ENCODE results near the gene ANKRD9.

ANKRD9 gene

DNA sequence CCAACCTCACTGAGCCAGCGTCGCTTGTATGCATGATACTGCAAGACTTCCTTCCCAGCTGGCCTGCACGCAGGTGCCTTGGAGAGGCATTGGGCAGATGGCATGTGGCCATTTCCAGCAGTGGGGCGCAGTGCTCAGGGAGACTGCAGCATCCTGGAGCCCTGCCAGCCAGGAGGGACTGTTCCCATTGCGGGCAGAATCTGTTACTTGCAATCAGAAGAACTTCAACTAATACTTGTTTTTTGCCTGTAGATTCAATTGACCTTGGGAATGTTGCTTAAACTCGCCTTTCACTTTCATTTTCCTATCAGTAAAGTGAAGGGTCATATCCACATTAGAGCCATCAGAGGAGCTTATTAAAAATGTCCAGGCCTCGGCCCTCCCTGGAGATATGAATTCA is 29.8 kb downstream of the ANKRD9 start:
- DNase-seq (ENCODE audit: extremely low read depth in 1 of 2, low read depth in 1 of 2) = no peak

DNA sequence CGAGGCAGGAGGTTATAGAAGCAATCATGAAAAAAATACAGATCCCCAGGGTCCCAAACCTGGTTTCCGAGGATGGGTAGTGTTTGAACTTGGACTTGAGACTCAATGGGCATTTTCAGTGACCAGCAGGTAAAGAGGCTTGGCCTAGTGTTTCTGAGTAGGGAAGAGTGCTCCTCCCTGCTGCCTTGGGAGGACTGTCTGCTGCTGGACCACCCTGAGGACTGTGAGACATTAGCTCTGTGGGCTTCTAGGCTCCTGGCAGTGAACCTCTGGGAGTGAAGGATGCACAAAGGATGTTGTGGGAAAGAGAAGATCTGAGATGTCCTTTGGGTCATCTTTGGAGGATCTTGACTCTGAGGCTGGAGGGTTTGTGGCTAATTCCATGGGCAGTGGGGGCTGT is 30.5 kb downstream of the ANKRD9 start:
- no peak for DNase-seq (ENCODE audit: extremely low read depth in 1 of 2, low read depth in 1 of 2)

DNA sequence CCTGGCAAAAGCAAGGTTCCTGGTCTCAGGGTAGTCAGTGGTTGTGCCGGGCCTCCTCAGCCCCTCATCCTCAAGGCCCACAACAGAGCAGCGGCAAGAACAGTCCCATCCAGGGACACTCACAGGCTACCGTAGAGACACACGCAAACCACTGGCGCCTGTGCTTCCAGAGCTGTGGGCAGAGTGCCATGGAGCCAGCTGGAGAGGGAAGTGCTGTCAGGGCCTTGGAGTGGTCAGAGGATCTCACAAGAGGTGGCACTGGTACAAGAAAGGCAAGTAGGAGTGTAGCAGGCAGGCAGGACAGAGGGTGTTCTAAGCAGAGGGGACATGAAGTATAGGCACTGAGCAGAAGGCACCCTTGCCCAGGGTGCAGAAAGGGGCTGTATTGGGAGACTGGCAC is 34.6 kb downstream of the ANKRD9 start:
- DNase-seq (ENCODE audit: extremely low read depth in 1 of 2, low read depth in 1 of 2) = no peak

- DNase-seq (ENCODE audit: extremely low read depth in 1 of 2, low read depth in 1 of 2) = no peak
Observed at GRCh38 chr14:102473559-102473958, 36.0 kb downstream of the ANKRD9 start.

DNA sequence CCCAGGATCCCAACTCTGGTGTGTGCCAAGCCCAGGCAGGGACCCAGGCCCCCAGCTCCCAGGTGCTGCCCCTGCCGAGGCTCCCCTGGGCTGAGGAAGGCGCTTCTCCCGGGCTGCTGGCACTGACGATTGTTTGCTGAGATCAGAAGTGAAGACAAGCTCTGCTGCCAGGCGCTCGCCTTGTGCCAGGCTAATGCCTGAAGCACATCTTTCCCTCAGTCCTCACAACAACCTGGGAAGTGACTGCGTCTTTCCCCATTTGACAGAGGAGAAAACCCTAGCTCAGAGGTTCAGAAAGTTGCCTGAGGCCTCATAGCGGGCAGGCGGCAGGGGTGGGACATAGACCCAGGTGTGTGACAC is 36.8 kb downstream of the ANKRD9 start:
- DNase-seq (ENCODE audit: extremely low read depth in 1 of 2, low read depth in 1 of 2) = no peak

- no peak for DNase-seq (ENCODE audit: extremely low read depth in 1 of 2, low read depth in 1 of 2)
Observed at GRCh38 chr14:102471921-102472790, 37.4 kb downstream of the ANKRD9 start.

GRCh38 chr14:102469261-102469660 is 40.3 kb downstream of the ANKRD9 start:
- DNase-seq (ENCODE audit: extremely low read depth in 1 of 2, low read depth in 1 of 2) = no peak

DNA sequence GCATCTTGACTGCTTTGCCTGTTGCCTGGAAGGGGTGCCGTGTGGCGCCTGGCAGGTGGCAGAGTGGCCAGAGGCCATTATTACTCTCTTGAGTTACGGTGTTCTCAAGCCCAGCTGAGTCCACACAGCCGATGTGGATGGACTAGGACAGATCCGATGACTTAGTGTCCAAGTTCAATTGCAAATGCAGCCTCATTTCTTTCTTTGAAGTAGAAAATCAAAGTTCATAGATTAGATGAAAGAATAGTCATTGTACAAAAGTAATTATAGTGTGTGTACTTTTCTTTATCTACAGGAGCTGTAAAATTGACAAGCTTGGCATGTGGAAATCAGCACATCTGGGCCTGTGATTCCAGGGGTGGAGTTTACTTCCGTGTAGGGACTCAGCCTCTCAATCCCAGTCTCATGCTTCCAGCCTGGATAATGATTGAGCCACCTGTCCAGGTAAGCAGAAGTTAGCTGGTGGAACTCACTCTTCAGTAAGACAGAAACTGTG is 44.7 kb downstream of the ANKRD9 start:
- no peak for DNase-seq (ENCODE audit: extremely low read depth in 1 of 2, low read depth in 1 of 2)

DNA sequence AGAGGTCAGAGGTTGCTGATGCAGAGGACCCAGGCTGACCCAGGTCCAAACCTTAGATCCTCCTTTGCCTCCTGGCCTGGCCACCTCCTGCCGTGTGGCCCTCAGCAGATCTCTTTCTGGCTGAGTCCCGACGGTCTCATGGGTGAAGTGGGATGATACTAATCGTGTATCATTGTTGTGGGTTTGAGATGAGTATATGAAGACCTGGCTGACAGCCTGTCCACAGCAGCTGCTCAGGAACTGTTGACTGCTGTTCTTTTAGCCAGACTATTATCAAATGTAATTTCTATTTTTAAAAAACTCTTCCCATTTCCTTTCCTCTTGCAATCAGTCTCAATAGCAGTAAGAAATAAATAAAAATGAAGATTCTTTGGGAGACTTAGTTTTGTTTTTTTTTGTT is 45.6 kb downstream of the ANKRD9 start:
- no peak for DNase-seq (ENCODE audit: extremely low read depth in 1 of 2, low read depth in 1 of 2)

DNA sequence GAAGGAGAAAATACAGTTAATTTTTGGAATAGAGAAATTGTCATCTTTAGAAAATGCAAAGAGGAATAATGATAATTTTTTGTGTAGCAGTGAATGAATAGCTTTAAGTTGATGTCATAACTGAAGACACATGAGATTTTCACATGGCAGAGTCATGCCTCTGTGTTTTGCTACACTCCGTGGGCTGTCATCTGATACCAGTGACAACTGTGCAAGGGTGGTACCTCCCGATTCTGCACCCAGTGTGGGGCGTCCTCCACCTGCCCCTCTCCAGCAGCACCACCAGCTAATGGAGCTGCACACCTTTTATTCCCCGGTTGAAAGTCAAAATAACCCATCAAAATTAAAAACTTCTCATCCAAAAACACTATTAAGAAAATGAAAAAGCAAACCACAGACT is 47.2 kb downstream of the ANKRD9 start:
- DNase-seq (ENCODE audit: extremely low read depth in 1 of 2, low read depth in 1 of 2) = no peak

GRCh38 chr14:102461490-102462338 is 47.9 kb downstream of the ANKRD9 start:
- DNase-seq (ENCODE audit: extremely low read depth in 1 of 2, low read depth in 1 of 2) = no peak

GRCh38 chr14:102457509-102457908 is 52.1 kb downstream of the ANKRD9 start:
- no peak for DNase-seq (ENCODE audit: extremely low read depth in 1 of 2, low read depth in 1 of 2)

DNA sequence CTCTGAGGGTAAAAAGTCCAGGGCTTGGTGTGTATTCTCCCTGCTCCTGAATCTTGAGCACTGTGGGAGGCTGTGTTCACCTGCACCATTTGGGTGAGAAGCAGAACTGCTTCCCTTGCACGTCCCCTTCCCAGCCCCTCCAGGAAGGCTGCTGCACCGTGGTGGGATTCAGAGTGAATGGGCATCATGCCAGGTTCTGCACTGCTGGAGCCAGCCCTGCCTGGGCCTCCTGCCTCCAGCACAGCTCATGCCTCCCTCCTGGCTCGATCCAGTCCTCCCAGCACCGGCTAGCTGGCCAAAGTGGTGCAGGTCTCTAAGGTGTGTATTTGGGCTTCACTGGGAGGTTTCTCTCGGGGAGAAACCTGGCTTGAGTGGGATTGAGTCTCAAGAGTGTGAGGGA is 54.9 kb downstream of the ANKRD9 start:
- DNase-seq (ENCODE audit: extremely low read depth in 1 of 2, low read depth in 1 of 2) = no peak

DNA sequence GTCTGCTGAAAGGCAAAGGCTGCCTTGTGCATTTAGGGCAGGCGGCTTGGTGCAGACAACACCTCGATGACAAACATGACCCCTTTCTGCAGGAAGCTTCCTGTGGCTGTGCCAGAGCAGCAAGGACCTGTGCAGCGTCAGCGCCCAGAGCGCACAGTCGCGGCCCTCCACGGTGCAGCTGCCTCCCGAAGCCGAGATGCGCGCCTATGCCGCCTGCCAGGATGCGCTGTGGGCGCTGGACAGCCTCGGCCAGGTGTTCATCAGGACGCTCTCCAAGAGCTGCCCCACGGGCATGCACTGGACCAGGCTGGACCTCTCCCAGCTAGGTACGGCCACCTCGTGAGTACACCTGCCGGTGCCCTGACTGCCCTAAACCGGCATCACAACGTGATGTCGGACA is 57.3 kb downstream of the ANKRD9 start:
- no peak for DNase-seq (ENCODE audit: extremely low read depth in 1 of 2, low read depth in 1 of 2)

Measured in activated CD8-positive, alpha-beta memory T cell treated with anti-CD3 and anti-CD28 coated beads for 1 hour (primary cell).